HEK293 (cell line): Measurements from ENCODE around the gene SERPINE2.

Experiments used
- BCL11A ChIP-seq: fragments of 450-650 bp; formaldehyde crosslinking; IDR thresholded peaks from 2 replicates; pipeline ENCODE4 v1.5.1; 2016; ENCODE audit warnings: low read depth, missing biosample characterization, missing genetic modification characterization
- FEZF1 ChIP-seq: fragments of 450-650 bp; formaldehyde crosslinking; IDR thresholded peaks from 2 replicates; pipeline ENCODE4 v1.5.1; 2016; ENCODE audit warnings: missing biosample characterization, missing genetic modification characterization
- IKZF3 ChIP-seq: fragments of 450-650 bp; IDR thresholded peaks from 2 replicates; pipeline ENCODE4 v1.5.0; 2018; ENCODE audit warnings: missing biosample characterization, mild to moderate bottlenecking, missing genetic modification characterization, moderate library complexity
- INSM2 ChIP-seq: fragments of 450-650 bp; formaldehyde crosslinking; IDR thresholded peaks from 2 replicates; pipeline ENCODE4 v1.5.1; 2016; ENCODE audit warnings: missing biosample characterization, missing genetic modification characterization
- KLF10 ChIP-seq: fragments of 450-650 bp; IDR thresholded peaks from 2 replicates; pipeline ENCODE4 v1.5.1; 2018; ENCODE audit warnings: missing biosample characterization, mild to moderate bottlenecking, missing genetic modification characterization
- KLF9 ChIP-seq: fragments of 450-650 bp; formaldehyde crosslinking; IDR thresholded peaks from 2 replicates; pipeline ENCODE4 v1.5.1; 2016; ENCODE audit warnings: missing biosample characterization, missing genetic modification characterization, low read depth
- SP2 ChIP-seq: fragments of 450-650 bp; formaldehyde crosslinking; IDR thresholded peaks from 2 replicates; pipeline ENCODE4 v1.5.1; 2016; ENCODE audit warnings: missing biosample characterization, missing genetic modification characterization
- SP3 ChIP-seq: fragments of 450-650 bp; formaldehyde crosslinking; IDR thresholded peaks from 2 replicates; pipeline ENCODE4 v1.5.1; 2016; ENCODE audit warnings: missing biosample characterization, missing genetic modification characterization
- ZBTB26 ChIP-seq: fragments of 450-650 bp; formaldehyde crosslinking; optimal IDR thresholded peaks from 2 replicates; pipeline ENCODE3; 2016; ENCODE audit warnings: missing biosample characterization, mild to moderate bottlenecking, missing genetic modification characterization
- ZBTB7A ChIP-seq: fragments of 450-650 bp; formaldehyde crosslinking; IDR thresholded peaks from 2 replicates; pipeline ENCODE4 v1.5.1; 2016; ENCODE audit warnings: low read depth, missing biosample characterization, missing genetic modification characterization
- ZFHX2 ChIP-seq: fragments of 450-650 bp; formaldehyde crosslinking; conservative IDR thresholded peaks from 2 replicates; pipeline ENCODE4 v1.5.1; 2016; ENCODE audit warnings: missing biosample characterization, missing genetic modification characterization
- ZIC2 ChIP-seq: fragments of 450-650 bp; formaldehyde crosslinking; IDR thresholded peaks from 2 replicates; pipeline ENCODE4 v1.5.1; 2016; ENCODE audit warnings: missing biosample characterization, missing genetic modification characterization
- ZNF138 ChIP-seq: fragments of 450-650 bp; formaldehyde crosslinking; IDR thresholded peaks from 2 replicates; pipeline ENCODE4 v1.5.1; 2016; ENCODE audit warnings: missing biosample characterization, missing genetic modification characterization, borderline replicate concordance
- ZNF146 ChIP-seq: fragments of 450-650 bp; formaldehyde crosslinking; IDR thresholded peaks from 2 replicates; pipeline ENCODE4 v1.5.1; 2016; ENCODE audit warnings: missing biosample characterization, missing genetic modification characterization
- ZNF155 ChIP-seq: fragments of 450-650 bp; formaldehyde crosslinking; IDR thresholded peaks from 2 replicates; pipeline ENCODE4 v1.5.1; 2016; ENCODE audit warnings: missing biosample characterization, missing genetic modification characterization
- ZNF211 ChIP-seq: fragments of 450-650 bp; formaldehyde crosslinking; IDR thresholded peaks from 2 replicates; pipeline ENCODE4 v1.5.1; 2016; ENCODE audit warnings: low read depth, missing biosample characterization, missing genetic modification characterization
- ZNF223 ChIP-seq: fragments of 450-650 bp; formaldehyde crosslinking; IDR thresholded peaks from 2 replicates; pipeline ENCODE4 v1.5.1; 2016; ENCODE audit warnings: missing biosample characterization, missing genetic modification characterization
- ZNF302 ChIP-seq: fragments of 450-650 bp; formaldehyde crosslinking; IDR thresholded peaks from 2 replicates; pipeline ENCODE4 v1.5.1; 2016; ENCODE audit warnings: missing biosample characterization, missing genetic modification characterization, low read depth
- ZNF354C ChIP-seq: fragments of 450-650 bp; formaldehyde crosslinking; IDR thresholded peaks from 2 replicates; pipeline ENCODE4 v1.5.1; 2016; ENCODE audit warnings: missing biosample characterization, missing genetic modification characterization, low read depth, borderline replicate concordance
- ZNF510 ChIP-seq: fragments of 450-650 bp; formaldehyde crosslinking; IDR thresholded peaks from 2 replicates; pipeline ENCODE4 v1.5.1; 2018; ENCODE audit warnings: mild to moderate bottlenecking, missing genetic modification characterization, missing biosample characterization; ENCODE audit not compliant: insufficient replicate concordance
- ZNF513 ChIP-seq: fragments of 450-650 bp; IDR thresholded peaks from 2 replicates; pipeline ENCODE4 v1.5.1; 2018; ENCODE audit warnings: missing biosample characterization, missing genetic modification characterization
- ZNF561 ChIP-seq: fragments of 450-650 bp; IDR thresholded peaks from 2 replicates; pipeline ENCODE4 v1.5.1; 2018; ENCODE audit warnings: missing biosample characterization, missing genetic modification characterization, borderline replicate concordance
- ZNF571 ChIP-seq: fragments of 450-650 bp; formaldehyde crosslinking; IDR thresholded peaks from 2 replicates; pipeline ENCODE4 v1.5.0; 2017; ENCODE audit warnings: missing biosample characterization, missing genetic modification characterization
- ZNF610 ChIP-seq: fragments of 450-650 bp; formaldehyde crosslinking; IDR thresholded peaks from 2 replicates; pipeline ENCODE4 v1.5.1; 2016; ENCODE audit warnings: missing biosample characterization, missing genetic modification characterization, borderline replicate concordance
- ZNF626 ChIP-seq: fragments of 450-650 bp; sonication (Bioruptor Pico); formaldehyde crosslinking; IDR thresholded peaks from 2 replicates; pipeline ENCODE4 v1.5.1; 2018; ENCODE audit warnings: missing biosample characterization, missing genetic modification characterization, inconsistent platforms
- ZNF658 ChIP-seq: fragments of 450-650 bp; formaldehyde crosslinking; IDR thresholded peaks from 2 replicates; pipeline ENCODE4; 2016; ENCODE audit warnings: missing biosample characterization, missing genetic modification characterization
- ZNF707 ChIP-seq: fragments of 450-650 bp; formaldehyde crosslinking; IDR thresholded peaks from 2 replicates; pipeline ENCODE4 v1.5.1; 2016; ENCODE audit warnings: missing biosample characterization, missing genetic modification characterization
- ZNF777 ChIP-seq: fragments of 450-650 bp; formaldehyde crosslinking; IDR thresholded peaks from 2 replicates; pipeline ENCODE4 v1.5.1; 2017; ENCODE audit warnings: missing biosample characterization, missing genetic modification characterization, borderline replicate concordance
- ZNF843 ChIP-seq: fragments of 450-650 bp; formaldehyde crosslinking; IDR thresholded peaks from 2 replicates; pipeline ENCODE4 v1.5.1; 2016; ENCODE audit warnings: missing biosample characterization, missing genetic modification characterization
- TF ChIP-seq, protein P1 (sequence below): fragments of 450-650 bp; formaldehyde crosslinking; IDR thresholded peaks from 2 replicates; pipeline ENCODE4 v1.5.1; 2016; ENCODE audit warnings: missing biosample characterization, missing genetic modification characterization
- TF ChIP-seq, protein P2 (sequence below): fragments of 450-650 bp; formaldehyde crosslinking; IDR thresholded peaks from 2 replicates; pipeline ENCODE4 v1.5.1; 2016; ENCODE audit warnings: missing biosample characterization, missing genetic modification characterization

SERPINE2 gene

DNA sequence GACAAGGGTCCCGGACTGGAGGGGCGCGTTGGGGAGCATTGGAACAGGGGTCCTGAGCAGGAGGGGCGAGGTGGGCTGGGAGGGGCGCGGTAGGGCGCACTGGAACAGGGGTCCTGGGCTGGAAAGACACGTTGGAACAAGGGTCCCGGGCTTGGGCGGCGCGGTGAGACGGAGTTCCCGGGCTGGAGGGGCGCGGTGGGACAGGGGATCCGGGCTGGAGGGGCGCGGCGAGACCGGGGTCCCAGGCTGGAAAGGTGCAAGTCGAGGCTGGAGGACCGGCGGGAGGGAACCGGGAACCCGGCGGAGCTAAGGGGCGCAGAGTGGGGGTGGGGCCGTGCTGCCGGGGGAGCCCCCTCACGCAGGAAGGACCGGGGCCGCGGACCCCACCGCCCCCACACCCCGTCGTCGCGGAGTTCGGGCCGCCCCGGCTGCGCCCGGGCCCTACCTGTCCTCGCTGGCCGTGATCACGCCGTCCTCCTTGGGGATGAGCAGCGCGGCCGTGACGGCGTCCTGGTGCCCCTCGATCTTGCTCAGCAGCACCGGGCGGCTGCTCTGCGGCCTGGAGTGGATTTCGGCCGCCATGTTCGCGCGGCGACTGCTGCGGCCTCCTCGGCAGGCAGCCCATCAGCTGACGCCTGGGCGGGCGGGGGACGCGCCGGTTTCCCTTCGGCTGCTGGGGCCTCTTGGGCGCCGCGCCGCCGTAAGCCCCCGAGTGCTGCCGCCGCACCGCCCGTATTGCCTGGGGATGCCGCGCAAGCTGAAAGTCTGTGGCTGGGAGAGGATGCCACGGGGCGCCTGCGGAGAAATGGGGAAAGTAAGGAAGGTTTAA, 94.2 kb downstream of the SERPINE2 start, which contains the start of gene WDFY1 (continued):
- TF ChIP-seq ZNF510 (tag by site-specific recombination) (no peak), SP3 (tag by site-specific recombination) (peak; percentile 31; the same call in 1 of the 2 replicates), ZNF658 (no peak), INSM2 (tag by site-specific recombination) (no peak), ZNF223 (tag by site-specific recombination) (no peak), ZIC2 (peak; percentile 23; the same call in 1 of the 2 replicates), ZBTB7A (tag by site-specific recombination) (0 out of 2 replicates have a peak, but pooled peaks have one; percentile 24), ZNF561 (peak; percentile 88), ZNF843 (tag by site-specific recombination) (no peak), FEZF1 (tag by site-specific recombination) (no peak), ZNF211 (tag by site-specific recombination) (no peak), ZBTB26 (peak; percentile 83), ZNF626 (no peak), ZNF777 (peak; percentile 19; the same call in 1 of the 2 replicates), ZNF513 (tag by site-specific recombination) (no peak), ZNF571 (tag by site-specific recombination) (no peak), ZNF146 (no peak), ZNF707 (no peak), SP2 (tag by site-specific recombination) (0 out of 2 replicates have a peak, but pooled peaks have one; percentile 14), IKZF3 (tag by site-specific recombination) (no peak), ZNF302 (tag by site-specific recombination) (no peak), ZNF354C (tag by site-specific recombination) (no peak), ZFHX2 (tag by site-specific recombination) (peak; percentile 76), KLF10 (tag by site-specific recombination) (0 out of 2 replicates have a peak, but pooled peaks have one; percentile 24), ZNF138 (tag by site-specific recombination) (no peak), ZNF610 (tag by site-specific recombination) (no peak), ZNF155 (tag by site-specific recombination) (no peak), KLF9 (tag by site-specific recombination) (no peak; the same call in none of the 2 replicates), BCL11A (tag by site-specific recombination) (no peak)
- TF ChIP-seq, protein P1, sequence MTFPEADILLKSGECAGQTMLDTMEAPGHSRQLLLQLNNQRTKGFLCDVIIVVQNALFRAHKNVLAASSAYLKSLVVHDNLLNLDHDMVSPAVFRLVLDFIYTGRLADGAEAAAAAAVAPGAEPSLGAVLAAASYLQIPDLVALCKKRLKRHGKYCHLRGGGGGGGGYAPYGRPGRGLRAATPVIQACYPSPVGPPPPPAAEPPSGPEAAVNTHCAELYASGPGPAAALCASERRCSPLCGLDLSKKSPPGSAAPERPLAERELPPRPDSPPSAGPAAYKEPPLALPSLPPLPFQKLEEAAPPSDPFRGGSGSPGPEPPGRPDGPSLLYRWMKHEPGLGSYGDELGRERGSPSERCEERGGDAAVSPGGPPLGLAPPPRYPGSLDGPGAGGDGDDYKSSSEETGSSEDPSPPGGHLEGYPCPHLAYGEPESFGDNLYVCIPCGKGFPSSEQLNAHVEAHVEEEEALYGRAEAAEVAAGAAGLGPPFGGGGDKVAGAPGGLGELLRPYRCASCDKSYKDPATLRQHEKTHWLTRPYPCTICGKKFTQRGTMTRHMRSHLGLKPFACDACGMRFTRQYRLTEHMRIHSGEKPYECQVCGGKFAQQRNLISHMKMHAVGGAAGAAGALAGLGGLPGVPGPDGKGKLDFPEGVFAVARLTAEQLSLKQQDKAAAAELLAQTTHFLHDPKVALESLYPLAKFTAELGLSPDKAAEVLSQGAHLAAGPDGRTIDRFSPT (tag by site-specific recombination) = no peak
- TF ChIP-seq, protein P2, sequence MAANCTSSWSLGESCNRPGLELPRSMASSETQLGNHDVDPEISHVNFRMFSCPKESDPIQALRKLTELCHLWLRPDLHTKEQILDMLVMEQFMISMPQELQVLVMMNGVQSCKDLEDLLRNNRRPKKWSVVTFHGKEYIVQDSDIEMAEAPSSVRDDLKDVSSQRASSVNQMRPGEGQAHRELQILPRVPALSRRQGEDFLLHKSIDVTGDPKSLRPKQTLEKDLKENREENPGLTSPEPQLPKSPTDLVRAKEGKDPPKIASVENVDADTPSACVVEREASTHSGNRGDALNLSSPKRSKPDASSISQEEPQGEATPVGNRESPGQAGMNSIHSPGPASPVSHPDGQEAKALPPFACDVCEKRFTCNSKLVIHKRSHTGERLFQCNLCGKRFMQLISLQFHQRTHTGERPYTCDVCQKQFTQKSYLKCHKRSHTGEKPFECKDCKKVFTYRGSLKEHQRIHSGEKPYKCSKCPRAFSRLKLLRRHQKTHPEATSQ (tag by site-specific recombination) = peak; percentile 79
